GM18499 (cell line): ENCODE measurements around the gene TRIOBP.
"Not testable (repeated sequence)": the region's sequence is repeated elsewhere in the genome, so short reads cannot be mapped to it uniquely, and the experiment has no call there.

Experiments used
- ATAC-seq: cut with Tn5 transposase; IDR thresholded peaks from one replicate; pipeline ENCODE4 v1.9.1; 2021; ENCODE audit warnings: moderate number of reproducible peaks; ENCODE audit not compliant: insufficient read depth, unreplicated experiment

The TRIOBP gene

DNA sequence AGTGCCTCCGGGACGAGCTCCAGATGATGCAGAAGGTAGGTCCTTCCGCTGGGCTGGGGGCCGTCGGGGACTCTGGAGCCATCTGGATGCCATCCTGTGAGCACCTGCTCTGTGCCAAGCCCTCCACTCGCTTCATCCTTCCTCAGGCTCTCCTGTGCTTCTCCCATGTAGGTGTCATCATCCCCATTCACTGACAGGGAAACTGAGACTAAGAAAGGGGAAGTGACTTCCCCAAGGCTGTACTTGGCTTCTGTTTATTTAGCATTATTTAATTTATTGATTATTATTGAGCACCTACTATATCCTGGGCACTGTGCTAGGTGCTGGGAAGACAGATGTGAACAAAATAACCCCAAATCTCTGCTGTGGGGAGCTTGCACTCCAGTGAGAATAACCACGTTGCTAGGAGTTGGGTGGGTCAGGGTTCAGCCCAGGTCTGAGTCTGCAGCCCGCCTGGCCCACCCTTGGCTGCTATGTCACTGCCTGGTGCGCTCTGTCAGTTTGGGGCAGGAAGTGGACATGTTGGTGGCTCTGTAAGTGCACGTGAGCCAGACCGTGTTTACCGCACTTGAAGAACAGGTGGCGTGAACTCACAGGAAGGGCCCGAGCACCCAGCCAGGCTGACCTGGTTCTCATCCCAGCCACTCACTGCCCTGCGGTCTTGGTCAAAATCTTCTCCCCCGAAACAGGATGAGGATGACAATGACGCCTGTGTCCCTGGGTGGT is 75.0 kb downstream of the TRIOBP start:
- ATAC-seq = no peak

DNA sequence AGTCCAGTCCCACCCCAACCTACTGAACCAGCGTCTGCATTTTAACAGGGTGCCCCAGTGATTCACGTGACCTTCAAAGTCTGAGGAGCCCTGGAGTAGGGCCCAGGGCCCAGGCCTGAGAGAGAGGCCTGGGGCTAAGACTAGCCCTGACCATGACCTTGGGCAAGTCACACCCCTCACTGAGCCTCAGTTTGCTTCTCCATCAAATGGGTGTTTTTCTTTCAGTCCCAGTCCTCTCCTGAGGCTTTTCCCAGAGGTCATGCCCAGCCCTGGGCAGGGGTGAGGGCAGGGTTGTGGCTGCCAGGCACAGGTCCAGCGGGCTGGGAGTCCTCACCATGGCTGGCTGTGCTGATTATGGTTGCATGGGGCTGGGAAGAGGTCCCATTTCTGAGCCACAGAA is 77.9 kb downstream of the TRIOBP start:
- ATAC-seq = no peak

DNA sequence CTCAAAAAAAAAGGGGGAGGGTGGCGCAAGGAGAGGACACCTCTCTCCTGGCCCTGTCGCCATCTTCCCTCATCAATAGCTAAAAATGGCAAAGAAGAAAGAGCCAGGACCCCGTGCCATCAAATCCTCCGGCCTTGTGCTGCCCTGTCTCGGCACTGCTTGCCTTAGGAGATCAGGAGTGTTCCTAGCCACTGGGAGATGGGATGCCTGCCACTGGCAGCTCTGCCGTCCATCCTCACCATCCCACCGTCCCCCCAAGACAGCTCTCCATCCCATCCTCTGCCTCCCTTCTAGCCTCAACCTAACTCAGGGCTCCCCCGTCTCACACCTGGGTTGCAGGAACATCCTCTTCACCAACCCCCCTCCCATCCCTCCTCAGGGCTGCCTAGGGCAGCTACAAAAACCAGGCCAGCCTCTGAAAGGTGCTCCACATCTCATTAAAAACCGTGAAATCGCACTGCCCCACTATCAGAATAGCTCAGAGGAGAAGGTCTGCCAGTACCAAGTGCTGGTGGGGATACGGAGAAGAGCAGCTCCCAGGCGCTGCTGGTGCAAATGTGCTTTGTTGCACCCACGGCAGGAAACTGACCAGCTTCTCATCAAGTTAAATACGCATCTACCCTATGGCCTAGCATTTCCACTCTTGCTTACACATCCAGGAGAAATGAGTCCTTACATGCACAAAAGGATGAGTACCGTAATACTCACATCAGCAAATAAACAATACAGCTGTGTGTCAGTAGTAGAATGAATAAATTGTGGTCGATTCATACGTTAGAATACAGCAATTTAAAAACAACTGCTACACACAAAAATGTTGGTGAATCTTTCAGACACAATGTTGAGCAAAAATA is 79.2 kb downstream of the TRIOBP start:
- ATAC-seq = no peak

DNA sequence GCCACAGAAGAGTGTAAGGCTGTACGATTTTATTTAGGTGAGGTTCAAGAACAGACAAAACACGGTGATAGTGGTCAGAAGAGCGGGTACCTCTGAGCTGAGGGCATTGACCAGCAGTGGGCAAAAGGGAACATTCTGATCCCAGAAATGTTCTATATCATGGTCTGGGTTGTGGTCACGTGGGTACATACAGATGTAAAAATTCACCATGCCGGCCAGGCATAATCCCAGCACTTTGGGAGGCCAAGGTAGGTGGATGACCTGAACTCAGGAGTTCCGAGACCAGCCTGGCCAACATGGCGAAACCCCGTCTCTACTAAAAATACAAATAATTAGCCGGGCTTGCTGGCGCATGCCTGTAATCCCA is 79.8 kb downstream of the TRIOBP start:
- ATAC-seq = no peak

DNA sequence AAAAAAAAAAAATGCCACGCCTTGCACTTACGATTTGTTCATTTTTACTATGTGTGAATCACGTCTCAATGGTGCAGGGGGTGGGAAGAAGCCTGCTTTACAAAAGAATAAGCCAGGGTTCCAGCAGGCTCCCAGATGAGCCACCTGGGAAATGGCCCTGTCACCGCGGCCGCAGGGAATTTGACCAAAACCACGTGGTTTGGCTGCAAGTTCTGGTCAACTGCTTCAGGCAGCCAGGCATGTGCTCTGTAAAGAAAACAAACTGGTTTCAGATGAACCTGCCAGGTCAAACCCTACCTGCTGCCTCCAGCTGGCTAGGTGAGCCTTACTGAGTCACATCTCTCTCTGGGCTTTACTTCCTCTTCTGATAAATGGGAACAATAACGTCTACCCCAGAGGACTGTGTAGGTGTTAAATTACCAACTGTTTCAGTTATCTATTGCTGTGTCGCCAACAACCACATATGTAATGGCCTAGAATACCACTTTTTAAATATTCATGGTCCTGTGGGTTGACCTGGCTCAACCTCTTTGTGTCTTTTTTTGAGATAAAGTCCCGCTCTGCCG is 80.4 kb downstream of the TRIOBP start:
- ATAC-seq = no peak

DNA sequence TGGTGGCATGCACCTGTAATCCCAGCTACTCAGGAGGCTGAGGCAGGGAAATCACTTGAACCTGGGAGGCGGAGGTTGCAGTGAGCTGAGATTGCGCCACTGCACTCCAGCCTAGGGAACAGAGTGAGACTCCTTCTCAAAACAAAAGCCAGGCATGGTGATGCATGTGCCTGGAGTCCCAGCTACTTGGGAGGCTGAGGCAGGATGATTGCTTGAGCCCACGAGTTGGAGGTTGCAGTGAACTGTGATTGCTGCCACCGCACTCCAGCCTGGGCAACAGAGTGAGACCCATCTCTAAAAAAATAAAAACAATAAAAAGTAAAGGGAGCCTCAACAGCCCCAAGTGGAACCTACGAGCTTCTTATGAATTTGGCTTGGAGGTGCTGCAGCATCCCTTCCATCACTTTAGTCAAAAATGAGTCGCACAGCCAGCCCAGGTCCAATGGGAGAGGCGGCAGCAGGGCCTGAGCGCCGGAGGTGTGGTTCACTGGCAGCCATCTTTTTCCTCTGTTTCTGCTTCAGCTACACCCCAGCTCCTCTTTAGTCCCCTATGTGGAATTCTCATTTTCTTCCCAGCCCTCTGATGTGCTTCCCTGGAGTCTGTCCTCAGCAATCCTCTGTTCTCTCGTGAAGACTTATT is 81.6 kb downstream of the TRIOBP start:
- no peak for ATAC-seq

DNA sequence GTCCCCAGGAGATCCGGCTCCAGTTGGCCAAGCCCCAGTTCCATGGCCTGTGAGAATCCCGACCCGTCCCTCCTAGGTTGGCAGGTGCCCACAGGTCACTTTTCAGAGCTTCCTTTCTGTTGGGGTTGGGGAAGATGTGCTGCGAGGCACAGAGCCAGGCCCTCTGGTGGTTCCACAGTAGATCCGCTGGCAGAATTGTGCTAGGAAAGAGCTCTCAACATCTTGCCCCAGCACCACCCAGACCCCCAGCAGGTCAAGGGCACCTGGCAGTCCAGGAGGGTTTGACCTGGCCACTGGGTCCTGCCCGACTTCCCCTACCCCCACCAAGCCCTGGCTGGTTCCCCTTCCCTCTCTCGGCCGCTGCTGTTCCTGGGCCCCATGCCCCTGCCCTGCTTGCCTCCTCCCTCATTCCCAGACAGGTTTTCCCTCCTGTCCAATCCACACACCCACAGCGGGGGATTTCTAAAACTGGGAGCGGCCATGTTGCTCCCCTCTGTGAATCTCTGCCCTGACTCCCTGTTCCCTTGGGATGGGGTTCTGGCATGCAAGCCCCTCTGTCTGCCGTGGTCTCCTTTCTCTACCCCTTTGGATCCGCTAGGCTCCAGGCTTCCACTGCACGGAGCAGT is 84.7 kb downstream of the TRIOBP start:
- ATAC-seq = no peak

DNA sequence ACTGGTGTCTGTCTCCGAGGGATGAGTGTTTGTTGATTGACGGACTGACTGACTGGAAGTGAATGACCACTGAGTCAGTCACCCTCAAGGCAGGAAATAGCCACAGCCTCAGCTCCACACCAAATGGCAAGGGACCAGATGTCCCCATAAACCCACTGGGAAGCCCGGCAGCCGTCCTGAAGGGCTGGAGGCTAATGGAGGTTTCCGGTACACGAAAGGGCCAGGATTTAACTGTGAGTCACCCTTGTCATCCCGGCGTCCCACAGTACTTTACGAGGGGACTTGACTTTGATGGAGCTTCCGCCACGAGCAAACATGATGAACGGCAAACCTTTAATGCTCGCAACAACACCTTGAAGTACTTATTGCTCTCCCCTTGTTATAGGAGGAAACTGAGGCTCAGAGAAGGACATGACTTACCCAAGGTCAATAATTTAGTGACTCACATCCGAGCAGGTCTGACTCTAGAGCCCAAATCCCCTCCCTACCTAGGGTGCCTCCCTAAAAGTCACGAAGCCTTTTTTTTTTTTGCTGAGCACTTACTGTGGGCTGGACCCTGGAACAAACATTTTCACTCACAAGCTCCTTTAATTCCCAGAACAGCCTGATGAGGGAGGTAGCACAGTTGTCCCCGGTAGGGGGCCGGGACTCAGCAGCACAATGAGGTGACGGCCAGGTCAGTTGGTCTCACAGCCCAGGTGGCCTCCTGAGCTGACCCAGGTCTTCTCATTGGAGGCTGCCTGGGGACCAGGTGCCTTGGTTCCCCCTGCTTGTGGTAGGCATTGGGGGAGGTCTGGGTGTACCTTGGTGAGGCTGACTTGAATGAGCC is 85.7 kb downstream of the TRIOBP start:
- ATAC-seq = no peak

DNA sequence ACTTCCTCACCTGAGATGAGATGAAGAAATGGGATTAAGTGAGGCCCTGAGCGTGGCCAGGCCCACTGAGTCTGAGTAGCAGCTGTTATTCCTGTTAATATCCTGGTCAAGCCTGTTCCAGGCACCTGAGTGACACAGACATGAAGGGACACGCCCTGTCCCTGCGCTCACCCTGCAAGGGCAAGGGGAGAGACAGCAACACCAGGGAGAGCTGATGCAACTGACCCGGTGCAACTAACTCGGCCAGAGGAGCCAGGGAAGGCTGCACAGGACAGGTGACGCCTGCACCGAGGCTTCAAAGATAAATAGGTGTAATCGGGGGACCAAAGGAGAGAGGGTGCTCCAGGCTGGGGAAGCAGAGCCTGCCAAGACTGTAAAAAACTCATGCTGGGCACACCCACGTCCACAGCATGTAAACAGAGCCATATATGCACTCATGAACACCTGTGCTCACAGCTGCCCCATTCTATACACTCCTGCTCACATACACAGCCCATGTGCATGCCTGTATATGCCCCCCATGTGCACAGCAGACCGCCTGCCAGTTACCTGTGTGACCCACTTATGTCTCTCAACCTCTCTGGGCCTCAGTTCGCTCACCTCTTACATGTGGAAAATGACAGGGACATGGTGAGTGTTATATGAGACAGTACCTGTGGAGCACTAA is 88.1 kb downstream of the TRIOBP start:
- ATAC-seq = no peak

DNA sequence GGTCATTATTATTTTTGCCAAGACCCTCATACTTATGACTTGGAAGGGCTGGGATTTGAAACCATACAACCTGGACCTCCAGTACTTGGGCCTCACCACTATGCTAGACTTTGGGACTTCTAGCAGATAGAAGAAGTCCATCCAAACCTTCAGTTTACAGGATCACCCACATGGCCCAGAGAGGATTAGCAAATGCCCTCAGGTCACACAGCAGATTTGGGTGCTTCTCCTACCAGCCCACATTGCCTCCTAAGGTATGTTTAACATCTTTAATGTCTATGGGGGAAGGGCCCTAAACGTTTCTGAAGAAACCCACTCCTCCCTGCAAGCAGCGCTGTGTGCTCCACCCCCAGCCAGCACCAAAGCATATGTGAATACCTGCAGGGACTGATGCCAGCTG is 93.4 kb downstream of the TRIOBP start:
- ATAC-seq = no peak

DNA sequence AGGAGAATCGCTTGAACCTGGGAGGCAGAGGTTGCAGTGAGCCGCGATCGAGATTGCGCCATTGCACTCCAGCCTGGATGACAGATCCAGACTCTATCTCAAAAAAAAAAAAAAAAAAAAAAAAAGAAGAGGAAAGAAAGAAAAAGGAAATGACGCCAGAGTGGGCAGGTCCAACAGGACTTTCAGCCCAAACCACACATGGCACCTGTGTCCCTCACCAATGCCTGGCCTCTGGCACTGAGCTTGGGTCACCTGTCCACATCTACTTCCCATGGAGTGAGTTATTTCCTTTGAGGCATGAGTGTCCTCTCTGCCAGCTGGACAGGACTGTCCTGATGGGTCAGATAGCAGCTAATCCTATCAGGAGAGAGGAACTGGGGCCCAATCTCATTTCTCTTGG is 95.6 kb downstream of the TRIOBP start:
- no peak for ATAC-seq

DNA sequence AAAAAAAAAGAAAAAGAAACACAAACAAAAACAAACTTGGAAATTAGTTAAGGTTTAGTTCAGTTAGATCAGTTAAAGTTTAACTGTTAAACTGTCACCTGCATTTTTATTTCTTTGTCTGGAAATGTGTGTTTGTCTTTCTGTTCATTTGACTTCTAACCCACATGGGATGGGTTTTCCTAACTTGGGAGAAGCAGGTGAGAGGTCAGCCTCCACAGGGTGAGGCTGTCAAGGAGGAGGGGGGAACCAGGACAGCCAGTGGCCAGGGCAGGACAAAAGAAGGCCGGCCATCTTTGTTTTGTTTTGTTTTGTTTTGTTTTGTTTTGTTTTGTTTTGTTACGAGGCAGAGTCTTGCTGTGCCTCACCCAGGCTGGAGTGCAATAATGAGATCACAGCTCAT is 97.5 kb downstream of the TRIOBP start:
- no peak for ATAC-seq

DNA sequence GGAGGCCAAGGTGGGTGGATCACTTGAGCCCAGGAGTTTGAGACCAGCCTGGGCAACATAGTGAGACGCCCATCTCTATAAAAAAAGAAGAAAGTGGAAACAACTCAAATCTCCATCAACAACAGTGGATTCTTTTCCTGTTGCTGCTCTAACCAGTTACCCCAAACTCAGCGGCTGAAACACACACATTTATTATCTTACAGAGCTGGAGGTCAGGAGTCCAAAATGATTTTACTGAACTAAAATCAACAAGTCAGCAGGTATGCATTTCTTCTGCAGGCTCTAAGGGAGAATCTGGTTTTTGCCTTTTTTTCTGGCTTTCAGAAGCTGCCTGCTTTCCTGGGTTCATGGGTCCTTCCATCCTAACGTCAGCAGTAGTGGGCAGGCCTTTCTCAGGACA is 99.2 kb downstream of the TRIOBP start:
- no peak for ATAC-seq

DNA sequence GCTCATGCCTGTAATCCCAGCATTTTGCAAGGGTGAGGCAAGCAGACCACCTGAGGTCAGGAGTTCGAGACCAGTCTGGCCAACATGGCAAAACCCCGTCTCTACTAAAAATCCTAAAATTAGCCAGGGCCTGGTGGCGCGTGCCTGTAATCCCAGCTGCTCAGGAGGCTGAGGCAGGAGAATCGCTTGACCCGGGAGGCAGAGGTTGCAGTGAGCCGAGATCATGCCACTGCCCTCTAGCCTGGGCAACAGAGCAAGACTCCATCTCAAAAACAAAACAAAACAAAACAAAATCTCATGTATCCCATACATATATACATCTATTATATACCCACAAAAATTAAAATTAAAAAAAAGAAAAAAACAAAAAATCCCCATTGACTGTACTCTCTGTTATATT is 100.4 kb downstream of the TRIOBP start:
- not testable (repeated sequence) for ATAC-seq

DNA sequence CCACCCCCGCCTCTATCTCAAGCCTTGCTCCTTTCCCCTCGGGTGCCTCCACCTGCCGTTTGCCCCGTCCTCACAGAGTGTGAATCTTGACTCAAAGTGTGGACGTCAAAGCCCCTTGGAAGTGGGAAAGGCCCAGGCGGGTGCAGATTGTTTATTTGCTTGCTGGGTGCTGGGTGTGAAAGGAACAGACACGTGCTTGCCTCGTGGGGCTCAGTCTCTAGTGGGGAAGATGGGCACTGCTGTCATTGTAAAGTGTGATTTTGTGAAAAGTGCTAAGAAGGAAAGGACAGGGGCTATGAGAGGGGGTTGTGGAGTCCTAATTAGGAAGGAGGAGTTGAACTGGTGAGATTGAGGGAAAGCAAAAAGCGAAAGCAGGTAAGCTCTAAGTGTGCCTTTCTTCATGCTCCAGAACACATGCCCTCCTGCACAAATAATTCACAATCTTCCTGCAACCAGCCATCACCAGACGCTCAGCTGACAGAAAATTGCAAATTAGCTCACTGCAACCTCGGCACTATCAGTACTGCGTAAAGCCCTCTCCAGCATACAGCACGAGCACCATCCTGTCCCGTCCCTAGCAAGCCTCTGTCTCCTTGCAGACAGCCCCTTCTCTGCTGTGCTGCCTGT is 101.1 kb downstream of the TRIOBP start:
- no peak for ATAC-seq

DNA sequence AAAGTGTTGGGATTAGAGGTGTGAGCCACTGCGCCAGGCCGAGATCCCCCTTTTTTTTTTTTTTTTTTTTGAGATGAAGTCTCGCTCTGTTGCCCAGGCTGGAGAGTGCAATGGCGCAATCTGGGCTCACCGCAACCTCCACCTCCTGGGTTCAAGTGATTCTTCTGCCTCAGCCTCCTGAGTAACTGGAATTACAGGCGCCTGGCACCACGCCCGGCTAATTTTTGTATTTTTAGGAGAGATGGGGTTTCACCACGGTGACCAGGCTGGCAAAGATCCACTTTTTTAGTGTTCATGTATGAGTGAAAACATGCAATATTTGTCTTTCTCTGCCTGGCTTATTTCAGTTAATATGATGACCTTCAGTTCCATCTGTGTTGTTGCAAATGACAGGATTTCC is 103.1 kb downstream of the TRIOBP start:
- not testable (repeated sequence) for ATAC-seq

DNA sequence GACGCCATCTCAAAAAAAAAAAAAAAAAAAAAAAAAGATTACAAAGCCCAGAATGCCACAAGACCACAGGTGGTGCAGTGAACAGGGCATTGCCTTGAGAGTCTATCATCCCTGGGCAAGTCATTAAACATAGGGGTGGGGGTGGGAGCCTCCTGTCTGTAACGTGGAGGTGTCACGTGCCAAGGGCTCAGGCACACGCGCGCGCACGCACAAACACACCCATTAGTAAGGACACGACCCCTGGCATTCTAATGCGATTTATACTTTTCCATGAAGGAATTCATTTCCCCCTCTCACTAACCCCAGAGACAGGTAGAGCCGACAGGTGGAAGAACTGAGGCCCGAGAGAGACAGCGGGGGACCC is 105.1 kb downstream of the TRIOBP start:
- ATAC-seq = no peak

DNA sequence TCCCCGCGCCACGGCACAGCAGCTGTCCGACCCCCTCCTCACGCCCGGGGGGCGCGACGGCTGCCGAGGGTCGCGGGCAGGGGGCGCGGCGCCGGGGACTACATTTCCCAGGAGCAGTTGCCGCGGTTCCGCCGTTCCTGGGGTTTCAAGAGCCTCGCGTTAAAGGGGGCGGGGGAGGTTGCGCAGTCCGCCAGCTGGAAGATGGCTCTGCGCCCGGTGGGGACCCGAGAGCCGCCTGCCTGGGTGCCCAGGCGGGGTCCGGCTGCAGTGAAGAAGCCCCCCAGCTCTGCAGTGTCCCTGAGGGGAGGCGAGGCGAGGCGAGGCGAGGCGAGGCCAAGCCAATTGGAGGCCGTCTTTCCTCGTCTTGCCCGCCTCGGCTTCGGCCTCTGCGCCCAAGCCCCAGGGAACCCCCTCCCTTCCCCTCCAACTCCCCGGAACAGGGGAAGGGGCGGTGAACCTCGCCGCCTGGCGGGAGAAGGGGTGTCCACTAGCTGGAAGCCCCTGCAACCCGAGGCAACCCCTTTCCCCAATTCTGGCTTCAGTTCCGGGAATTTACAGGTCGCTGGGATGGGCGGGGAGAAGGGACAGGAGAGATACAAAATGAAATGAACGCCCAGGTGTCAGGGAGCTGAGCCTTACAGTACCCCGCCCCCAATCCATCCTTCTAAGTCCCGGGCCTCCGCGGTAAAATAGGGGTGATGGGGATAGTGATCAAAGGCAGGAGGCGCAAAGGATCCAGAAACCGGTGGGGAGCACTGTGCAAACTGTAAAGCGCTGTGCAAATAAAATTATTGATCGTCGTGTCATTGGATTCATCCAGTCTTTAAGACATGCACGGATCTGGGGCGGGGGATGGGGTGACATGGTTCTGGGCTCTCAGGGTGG is 105.7 kb downstream of the TRIOBP start:
- ATAC-seq = no peak
